Adipose tissue (tissue), 3 donors: ENCODE measurements around the gene SLX9. TPM values are rescaled to one million over a fixed set of nuclear protein-coding genes. Genes with fewer than 3 reads are reported as not detected.

Experiments used
- polyA plus RNA-seq, 3 donors: library from polyadenylated mRNA; stranded (reverse); fragments of 200-250 nt; gene quantifications; one replicate each; pipeline ENCODE4 v1.2.3, GENCODE V29; 2013
- donor health status: healthy with polysubstance abuse.
- donor health status: Bipolar disorder and iron deficiency.
- donor health status: healthy.

The SLX9 gene
- polyA plus RNA-seq, 3 donors = 14.1 to 43.6 (median 24.6) TPM

Other genes starting within 250 kb of the SLX9 start
- gene KRTAP10-12, start 242.9 kb upstream of the SLX9 start, polyA plus RNA-seq = not detected
- under 1 TPM; 0.07 to 0.56 (median 0.10) TPM for gene TSPEAR, start 228.5 kb upstream of the SLX9 start, polyA plus RNA-seq
- 10 to 100 TPM; 29.1 to 70.8 (median 41.5) TPM for gene UBE2G2, start 138.2 kb upstream of the SLX9 start, polyA plus RNA-seq
- 100 to 1,000 TPM in 1 of 3 donors, 10 to 100 TPM in 2; 25.2 to 101 (median 64.5) TPM for gene SUMO3, start 122.0 kb upstream of the SLX9 start, polyA plus RNA-seq
- gene PTTG1IP, start 66.3 kb upstream of the SLX9 start, polyA plus RNA-seq = 100 to 1,000 TPM in 1 of 3 donors, 10 to 100 TPM in 2; 61.3 to 111 (median 69.3) TPM
- 10 to 100 TPM in 2 of 3 donors, 1 to 10 TPM in 1; 9.5 to 81.7 (median 32.5) TPM for gene ITGB2, start 19.1 kb upstream of the SLX9 start, polyA plus RNA-seq
- gene ADARB1, start 134.6 kb downstream of the SLX9 start, polyA plus RNA-seq = 10 to 100 TPM in 2 of 3 donors, 1 to 10 TPM in 1; 2.7 to 17.9 (median 13.0) TPM